Measurements from ENCODE around the gene SNAP91. TPM values are rescaled to one million over a fixed set of nuclear protein-coding genes. Genes with fewer than 3 reads are reported as not detected.

SNAP91 gene
- total RNA-seq, 3 donors from 2014 or later: 0.66 to 3.2 TPM; not detected in 1

DNA sequence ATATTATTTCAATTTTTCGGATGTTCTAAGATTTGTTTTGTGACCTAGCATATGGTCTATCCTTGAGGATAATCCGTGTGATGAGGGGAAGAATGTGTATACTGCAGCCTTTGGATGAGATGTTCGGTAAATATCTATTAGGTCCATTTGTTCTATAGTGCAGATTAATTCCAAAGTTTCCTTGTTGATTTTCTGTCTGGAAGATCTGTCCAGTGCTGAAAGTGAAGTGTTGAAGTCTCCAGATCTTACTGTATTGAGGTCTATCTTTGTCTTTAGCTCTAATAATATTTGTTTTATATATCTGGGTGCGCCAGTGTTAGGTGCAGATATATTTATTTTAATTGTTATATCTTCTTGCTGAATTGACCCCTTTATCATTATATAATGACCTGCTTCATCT lies 32.2 kb upstream of the SNAP91 start:
- Histone ChIP-seq H3K27me3 (no peaks in the 10 kb centered on the region), H3K9me3 (no peaks in the 10 kb centered on the region), H3K36me3 (no peaks in the 10 kb centered on the region), H3K4me1 (no peaks in the 10 kb centered on the region), H3K4me3 (no peak overlapping the region), H3K27ac (no peak overlapping the region)
- no peak for DNase-seq (ENCODE audit: low spot score in 2 of 2)
- TF ChIP-seq CTCF (IDR thresholded peaks at IDR 0.05) (no peak), POLR2A (IDR thresholded peaks at IDR 0.05) (no peak), POLR2AphosphoS5 (IDR thresholded peaks at IDR 0.05) (no peak)
- intact Hi-C loops (cut with DNase I; ENCODE audit: low total_unique reads): no loop called here

DNA sequence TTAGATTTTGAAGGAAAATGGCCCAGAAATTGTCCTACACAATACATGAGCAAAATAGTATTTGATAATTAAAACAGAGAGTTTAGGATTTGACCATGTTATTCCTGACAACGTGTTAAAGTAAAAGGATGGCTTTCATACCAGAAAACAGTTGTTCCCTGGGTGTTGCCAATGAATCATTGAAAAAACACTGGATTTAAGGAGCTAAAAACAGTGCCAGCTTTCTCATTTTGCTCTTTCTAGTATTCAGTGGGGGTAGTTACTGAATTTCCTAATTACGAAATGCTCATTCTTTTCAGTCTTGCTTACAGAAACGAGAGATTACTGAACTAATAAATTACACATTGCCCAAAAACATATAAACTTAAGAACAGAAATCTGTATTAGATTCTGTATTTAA lies 26.6 kb upstream of the SNAP91 start:
- no peak overlapping the region for H3K4me3 ChIP-seq
- H3K4me1 ChIP-seq: no peaks in the 10 kb centered on the region
- intact Hi-C loops (cut with DNase I; ENCODE audit: low total_unique reads): no loop called here
- DNase-seq (ENCODE audit: low spot score in 2 of 2): no peak
- no peaks in the 10 kb centered on the region for H3K27me3 ChIP-seq
- no peaks in the 10 kb centered on the region for H3K9me3 ChIP-seq
- H3K36me3 ChIP-seq: no peaks in the 10 kb centered on the region
- TF ChIP-seq POLR2AphosphoS5 (IDR thresholded peaks at IDR 0.05) (no peak), CTCF (IDR thresholded peaks at IDR 0.05) (no peak), POLR2A (IDR thresholded peaks at IDR 0.05) (no peak)
- no peak overlapping the region for H3K27ac ChIP-seq

- Histone ChIP-seq H3K4me1 (no peaks in the 10 kb centered on the region), H3K9me3 (no peaks in the 10 kb centered on the region), H3K4me3 (no peak overlapping the region), H3K27me3 (no peaks in the 10 kb centered on the region), H3K27ac (no peak overlapping the region), H3K36me3 (no peaks in the 10 kb centered on the region)
- no peak for DNase-seq (ENCODE audit: low spot score in 2 of 2)
- no peak for TF ChIP-seq POLR2AphosphoS5 (IDR thresholded peaks at IDR 0.05)
- no peak for TF ChIP-seq CTCF (IDR thresholded peaks at IDR 0.05)
- TF ChIP-seq POLR2A (IDR thresholded peaks at IDR 0.05): no peak
- intact Hi-C loops (cut with DNase I; ENCODE audit: low total_unique reads): no loop called here
These were observed 21.0 kb upstream of the SNAP91 start for GRCh38 chr6:83729871-83730270.

GRCh38 chr6:83722876-83723275 lies 14.0 kb upstream of the SNAP91 start:
- TF ChIP-seq POLR2AphosphoS5 (IDR thresholded peaks at IDR 0.05): no peak
- TF ChIP-seq CTCF (IDR thresholded peaks at IDR 0.05): no peak
- no peak for TF ChIP-seq POLR2A (IDR thresholded peaks at IDR 0.05)
- Histone ChIP-seq H3K36me3 (no peaks in the 10 kb centered on the region), H3K27me3 (no peaks in the 10 kb centered on the region), H3K4me3 (no peak overlapping the region), H3K27ac (no peak overlapping the region), H3K4me1 (no peaks in the 10 kb centered on the region), H3K9me3 (no peaks in the 10 kb centered on the region)
- intact Hi-C loops (cut with DNase I; ENCODE audit: low total_unique reads): no loop called here
- DNase-seq (ENCODE audit: low spot score in 2 of 2): no peak

- Histone ChIP-seq H3K27me3 (no peaks in the 10 kb centered on the region), H3K4me3 (no peak overlapping the region), H3K27ac (no peak overlapping the region), H3K9me3 (no peaks in the 10 kb centered on the region), H3K36me3 (no peaks in the 10 kb centered on the region), H3K4me1 (no peaks in the 10 kb centered on the region)
- intact Hi-C loops (cut with DNase I; ENCODE audit: low total_unique reads): no loop called here
- TF ChIP-seq CTCF (IDR thresholded peaks at IDR 0.05) (no peak), POLR2AphosphoS5 (IDR thresholded peaks at IDR 0.05) (no peak), POLR2A (IDR thresholded peaks at IDR 0.05) (no peak)
- no peak for DNase-seq (ENCODE audit: low spot score in 2 of 2)
These were observed 8.9 kb upstream of the SNAP91 start for GRCh38 chr6:83717809-83718208.
